GM18907 (cell line): ENCODE data around the gene TMEM89.

ENCODE experiments used
- ATAC-seq: cut with Tn5 transposase; IDR thresholded peaks from one replicate; pipeline ENCODE4 v1.9.1; 2021; ENCODE audit warnings: mild to moderate bottlenecking, moderate library complexity; ENCODE audit not compliant: unreplicated experiment

The TMEM89 gene

GRCh38 chr3:48621461-48621869, at the start of gene TMEM89:
Gene TMEM89, minus strand, starts transcription at chr3:48621769. Its CDS starts 13 bp downstream, at chr3:48621756.
- no peak for ATAC-seq

GRCh38 chr3:48664929-48665328, 43.4 kb upstream of the TMEM89 start:
- no peak for ATAC-seq

- ATAC-seq, result no peak
Observed at GRCh38 chr3:48664313-48664644, 42.7 kb upstream of the TMEM89 start.

- peak; percentile 81 for ATAC-seq
Observed at GRCh38 chr3:48663489-48664312, 42.1 kb upstream of the TMEM89 start.

GRCh38 chr3:48662753-48663488, 41.4 kb upstream of the TMEM89 start, which contains the start of gene CELSR3:
Gene CELSR3, minus strand, starts transcription at chr3:48662886. Its CDS starts 252 bp downstream, at chr3:48662634.
- no peak for ATAC-seq

GRCh38 chr3:48662145-48662752, 40.7 kb upstream of the TMEM89 start:
- ATAC-seq, result no peak

- peak; percentile 42 for ATAC-seq
Observed at GRCh38 chr3:48661501-48662144, 40.1 kb upstream of the TMEM89 start.

- no peak for ATAC-seq
Observed at GRCh38 chr3:48660800-48661400, 39.3 kb upstream of the TMEM89 start.

GRCh38 chr3:48656841-48657281, 35.3 kb upstream of the TMEM89 start:
- no peak for ATAC-seq

- peak; percentile 45 for ATAC-seq
Observed at GRCh38 chr3:48656061-48656840, 34.7 kb upstream of the TMEM89 start.

GRCh38 chr3:48655606-48656005, 34.0 kb upstream of the TMEM89 start:
- ATAC-seq, result no peak

GRCh38 chr3:48655063-48655462, 33.5 kb upstream of the TMEM89 start:
- ATAC-seq, result no peak

GRCh38 chr3:48652923-48653715, 31.6 kb upstream of the TMEM89 start:
- ATAC-seq, result no peak

- ATAC-seq, result no peak
Observed at GRCh38 chr3:48651771-48652170, 30.2 kb upstream of the TMEM89 start.

- no peak for ATAC-seq
Observed at GRCh38 chr3:48650723-48651122, 29.2 kb upstream of the TMEM89 start.

GRCh38 chr3:48648188-48648850, 26.8 kb upstream of the TMEM89 start:
- ATAC-seq, result no peak

GRCh38 chr3:48647714-48648113, 26.1 kb upstream of the TMEM89 start:
- no peak for ATAC-seq

- ATAC-seq, result no peak
Observed at GRCh38 chr3:48644898-48645760, 23.6 kb upstream of the TMEM89 start.
